Measurements from ENCODE around the gene TCAF1.
"Not testable (repeated sequence)": the region's sequence is repeated elsewhere in the genome, so short reads cannot be mapped to it uniquely, and the experiment has no call there.

TCAF1 gene

GRCh38 chr7:143826578-143826977, 75.4 kb downstream of the TCAF1 start:
- not testable (repeated sequence) for H3K4me3 ChIP-seq (ENCODE audit: low read depth, low read length); DNase-seq; H3K9me3 ChIP-seq (ENCODE audit: severe bottlenecking); H3K27ac ChIP-seq; H3K36me3 ChIP-seq; H3K27me3 ChIP-seq (ENCODE audit: insufficient read depth, low read depth, severe bottlenecking)

- DNase-seq; H3K27ac ChIP-seq; H3K9me3 ChIP-seq (ENCODE audit: severe bottlenecking); H3K36me3 ChIP-seq; H3K4me3 ChIP-seq (ENCODE audit: low read depth, low read length); H3K27me3 ChIP-seq (ENCODE audit: insufficient read depth, low read depth, severe bottlenecking): not testable (repeated sequence)
Observed at GRCh38 chr7:143824295-143825135, 77.5 kb downstream of the TCAF1 start.

GRCh38 chr7:143823634-143824294, 78.2 kb downstream of the TCAF1 start:
- H3K4me3 ChIP-seq (ENCODE audit: low read depth, low read length); DNase-seq; H3K27ac ChIP-seq; H3K27me3 ChIP-seq (ENCODE audit: insufficient read depth, low read depth, severe bottlenecking); H3K36me3 ChIP-seq; H3K9me3 ChIP-seq (ENCODE audit: severe bottlenecking): not testable (repeated sequence)

- not testable (repeated sequence) for H3K27me3 ChIP-seq (ENCODE audit: insufficient read depth, low read depth, severe bottlenecking); H3K36me3 ChIP-seq; H3K4me3 ChIP-seq (ENCODE audit: low read depth, low read length); DNase-seq; H3K27ac ChIP-seq; H3K9me3 ChIP-seq (ENCODE audit: severe bottlenecking)
Observed at GRCh38 chr7:143821392-143822277, 80.3 kb downstream of the TCAF1 start.

- DNase-seq; H3K27me3 ChIP-seq (ENCODE audit: insufficient read depth, low read depth, severe bottlenecking); H3K27ac ChIP-seq; H3K4me3 ChIP-seq (ENCODE audit: low read depth, low read length); H3K9me3 ChIP-seq (ENCODE audit: severe bottlenecking); H3K36me3 ChIP-seq: not testable (repeated sequence)
Observed at GRCh38 chr7:143817873-143818272, 84.1 kb downstream of the TCAF1 start.

- H3K27ac ChIP-seq; H3K4me3 ChIP-seq (ENCODE audit: low read depth, low read length); DNase-seq; H3K36me3 ChIP-seq; H3K9me3 ChIP-seq (ENCODE audit: severe bottlenecking); H3K27me3 ChIP-seq (ENCODE audit: insufficient read depth, low read depth, severe bottlenecking): not testable (repeated sequence)
Observed at GRCh38 chr7:143816471-143817133, 85.4 kb downstream of the TCAF1 start.

- H3K36me3 ChIP-seq; DNase-seq; H3K27ac ChIP-seq; H3K27me3 ChIP-seq (ENCODE audit: insufficient read depth, low read depth, severe bottlenecking); H3K4me3 ChIP-seq (ENCODE audit: low read depth, low read length); H3K9me3 ChIP-seq (ENCODE audit: severe bottlenecking): not testable (repeated sequence)
Observed at GRCh38 chr7:143810639-143811038, 91.3 kb downstream of the TCAF1 start.

- H3K36me3 ChIP-seq, DNase-seq, H3K27ac ChIP-seq: not testable (repeated sequence)
Observed at GRCh38 chr7:143806664-143807071, 95.3 kb downstream of the TCAF1 start.

More at GRCh38 chr7:143806664-143807071, 95.3 kb downstream of the TCAF1 start:
- H3K9me3 ChIP-seq (ENCODE audit: severe bottlenecking); H3K4me3 ChIP-seq (ENCODE audit: low read depth, low read length); H3K27me3 ChIP-seq (ENCODE audit: insufficient read depth, low read depth, severe bottlenecking): not testable (repeated sequence)
